OCI-LY7 (cell line): ENCODE results near the gene TBX2. TPM values are rescaled to one million over a fixed set of nuclear protein-coding genes. Genes with fewer than 3 reads are reported as not detected.

Experiments
- BruUV-seq: library from RNA; stranded (reverse); fragments of 400-500 nt; replicated peaks from 2 replicates; lab custom pipeline; 2021; lab: Mats Ljungman, UMichigan
- CTCF ChIA-PET: fragments of 300-600 bp; sonication (Branson Sonifier 250); formaldehyde crosslinking; loops from one replicate; lab custom pipeline; 2022; ENCODE audit warnings: antibody characterized with exemption; ENCODE audit not compliant: unreplicated experiment; lab: Charles Lee
- POLR2A ChIA-PET: fragments of 300-600 bp; sonication (Branson Sonifier 250); formaldehyde crosslinking; loops from one replicate; lab custom pipeline; 2022; ENCODE audit warnings: antibody characterized with exemption; lab: Charles Lee
- DNase-seq: peaks from one replicate; pipeline ENCODE4 v3.0.0-alpha.2; 2015; ENCODE audit warnings: low spot score
- H2AFZ ChIP-seq: fragments of 200-600 bp; sonication (generic), shearing (Covaris generic); 2 replicates; pipeline ENCODE4 v1.6.1; 2014; ENCODE audit warnings: mild to moderate bottlenecking, antibody characterized with exemption, low read length, moderate library complexity
- H3K27ac ChIP-seq: fragments of 200-600 bp; sonication (generic); 2 replicates; pipeline ENCODE4 v1.5.1; 2014; ENCODE audit warnings: mixed run types, low read depth, mild to moderate bottlenecking, moderate library complexity, low read length, inconsistent platforms; ENCODE audit not compliant: poor library complexity, severe bottlenecking
- H3K36me3 ChIP-seq: fragments of 200-600 bp; sonication (generic); 2 replicates; pipeline ENCODE4 v1.6.1; 2014; ENCODE audit warnings: mild to moderate bottlenecking, antibody characterized with exemption, low read length, moderate library complexity, mixed read lengths; ENCODE audit not compliant: insufficient read depth
- H3K4me1 ChIP-seq: fragments of 200-600 bp; sonication (generic); 2 replicates; pipeline ENCODE4 v1.5.1; 2014; ENCODE audit warnings: mild to moderate bottlenecking, low read length; ENCODE audit not compliant: insufficient read depth, poor library complexity, severe bottlenecking
- H3K4me2 ChIP-seq: fragments of 200-600 bp; sonication (generic); 2 replicates; pipeline ENCODE4 v1.6.1; 2014; ENCODE audit warnings: mild to moderate bottlenecking, low read length
- H3K4me3 ChIP-seq: fragments of 200-600 bp; sonication (generic); 2 replicates; pipeline ENCODE4 v1.5.1; 2014; ENCODE audit warnings: mild to moderate bottlenecking, low read depth, low read length; ENCODE audit not compliant: poor library complexity, severe bottlenecking
- H3K79me2 ChIP-seq: fragments of 200-600 bp; sonication (generic); 2 replicates; pipeline ENCODE4 v1.6.1; 2016; ENCODE audit warnings: low read depth, mild to moderate bottlenecking, low read length, moderate library complexity, mixed read lengths; ENCODE audit not compliant: insufficient read depth
- H3K9me2 ChIP-seq: fragments of 200-600 bp; sonication (generic); 2 replicates; pipeline ENCODE4 v1.6.1; 2016; ENCODE audit warnings: mild to moderate bottlenecking, low read length, mixed read lengths; ENCODE audit not compliant: insufficient read depth
- H3K9me3 ChIP-seq: fragments of 200-600 bp; sonication (generic); 2 replicates; pipeline ENCODE4 v1.6.1; 2014; ENCODE audit warnings: mild to moderate bottlenecking, mixed run types, low read length, mixed read lengths
- H4K20me1 ChIP-seq: fragments of 200-600 bp; sonication (generic); 2 replicates; pipeline ENCODE4 v1.6.1; 2014; ENCODE audit warnings: mild to moderate bottlenecking, antibody characterized with exemption, low read length, moderate library complexity, mixed read lengths; ENCODE audit not compliant: insufficient read depth
- EZH2phosphoT487 ChIP-seq: fragments of 200-600 bp; sonication (generic); IDR thresholded peaks from 2 replicates; pipeline ENCODE4 v1.6.1; 2018; ENCODE audit warnings: low read depth, borderline replicate concordance, mild to moderate bottlenecking, mixed run types, antibody characterized with exemption, low read length, moderate library complexity, mixed read lengths
- intact Hi-C: fragments of 100-400 bp; cut with micrococcal nuclease; formaldehyde crosslinking; loops from one replicate; pipeline ENCODE4 v1.10.0; 2022; ENCODE audit not compliant: unreplicated experiment
- total RNA-seq, 2 experiments: library from RNA; depleted of rRNA in 1 of 2; stranded (reverse); fragments of >200 nt in 1 of 2; shearing (Covaris generic) in 1 of 2; gene quantifications; 2 replicates each; pipeline ENCODE4 v1.2.3, GENCODE V29; 2014 to 2022
- TF ChIP-seq, protein P1 (sequence below): fragments of 200-600 bp; sonication (generic); conservative IDR thresholded peaks from 2 replicates; pipeline ENCODE4 v1.5.1; 2014; ENCODE audit warnings: mild to moderate bottlenecking, antibody characterized with exemption, low read length, moderate library complexity, mixed read lengths

The TBX2 gene
- total RNA-seq, 2 experiments from 2014 or later = not detected

- H3K9me3 ChIP-seq = no peaks in the 10 kb centered on the region
- POLR2A ChIA-PET = no interaction called here
These were observed 548 bp downstream of the TBX2 start for GRCh38 chr17:61400066-61400716.

DNA sequence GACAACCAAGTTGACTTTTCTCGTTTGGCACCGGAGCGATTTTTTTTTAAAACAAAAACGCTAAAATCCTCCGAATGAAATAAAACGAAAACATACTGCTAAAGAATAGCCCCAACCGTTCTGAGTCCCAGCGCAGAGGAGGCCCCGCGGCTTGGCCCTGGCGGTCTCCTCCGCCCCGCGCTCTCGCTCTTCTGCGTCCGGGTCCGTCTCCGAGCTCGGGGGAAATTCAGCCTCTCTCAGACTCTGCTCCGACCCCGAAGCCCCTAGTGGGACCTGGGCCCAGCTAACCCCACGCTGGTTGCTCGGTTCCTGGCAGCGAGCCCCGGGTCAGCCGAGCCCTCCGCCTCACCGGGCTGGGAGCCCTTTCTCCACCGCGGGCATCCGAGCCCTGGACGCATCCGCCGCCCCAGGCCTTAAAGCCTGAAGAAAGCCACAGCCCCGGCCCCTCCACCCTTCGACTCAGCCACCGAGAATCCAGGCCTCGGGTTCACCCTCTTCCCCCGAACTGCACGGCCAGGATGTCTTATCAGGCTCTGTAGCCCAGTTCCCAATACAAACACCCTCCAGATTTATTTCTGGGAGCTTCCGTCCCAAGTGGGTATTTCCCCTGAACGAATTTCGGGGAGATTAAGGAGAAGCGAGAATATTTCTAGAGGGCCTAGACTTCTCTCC is 1.2 kb downstream of the TBX2 start:
- no peak for DNase-seq
- Histone ChIP-seq H3K4me3 (no peak overlapping the region), H3K4me1 (no peaks in the 10 kb centered on the region), H3K9me3 (no peaks in the 10 kb centered on the region), H3K27ac (no peak overlapping the region), H3K9me2 (no peaks in the 10 kb centered on the region), H3K4me2 (no peak overlapping the region), H2AFZ (no peak overlapping the region), H3K36me3 (no peaks in the 10 kb centered on the region), H4K20me1 (no peaks in the 10 kb centered on the region), H3K79me2 (no peaks in the 10 kb centered on the region)
- TF ChIP-seq EZH2phosphoT487 = no peak
- TF ChIP-seq, protein P1, sequence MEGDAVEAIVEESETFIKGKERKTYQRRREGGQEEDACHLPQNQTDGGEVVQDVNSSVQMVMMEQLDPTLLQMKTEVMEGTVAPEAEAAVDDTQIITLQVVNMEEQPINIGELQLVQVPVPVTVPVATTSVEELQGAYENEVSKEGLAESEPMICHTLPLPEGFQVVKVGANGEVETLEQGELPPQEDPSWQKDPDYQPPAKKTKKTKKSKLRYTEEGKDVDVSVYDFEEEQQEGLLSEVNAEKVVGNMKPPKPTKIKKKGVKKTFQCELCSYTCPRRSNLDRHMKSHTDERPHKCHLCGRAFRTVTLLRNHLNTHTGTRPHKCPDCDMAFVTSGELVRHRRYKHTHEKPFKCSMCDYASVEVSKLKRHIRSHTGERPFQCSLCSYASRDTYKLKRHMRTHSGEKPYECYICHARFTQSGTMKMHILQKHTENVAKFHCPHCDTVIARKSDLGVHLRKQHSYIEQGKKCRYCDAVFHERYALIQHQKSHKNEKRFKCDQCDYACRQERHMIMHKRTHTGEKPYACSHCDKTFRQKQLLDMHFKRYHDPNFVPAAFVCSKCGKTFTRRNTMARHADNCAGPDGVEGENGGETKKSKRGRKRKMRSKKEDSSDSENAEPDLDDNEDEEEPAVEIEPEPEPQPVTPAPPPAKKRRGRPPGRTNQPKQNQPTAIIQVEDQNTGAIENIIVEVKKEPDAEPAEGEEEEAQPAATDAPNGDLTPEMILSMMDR = no peak
- intact Hi-C loops = no loop called here
- POLR2A ChIA-PET = interaction anchor here (0.6 kb wide), 1 partner anchor 43 kb away, joined by 3 read pairs; no protein-coding TSS in a partner anchor
- no TSS peak for BruUV-seq
- CTCF ChIA-PET = no interaction called here

More at GRCh38 chr17:61400066-61400716, 548 bp downstream of the TBX2 start:
- CTCF ChIA-PET = no interaction called here
- no peak for DNase-seq
- intact Hi-C loops = no loop called here
- Histone ChIP-seq H3K4me3 (no peak overlapping the region), H3K36me3 (no peaks in the 10 kb centered on the region), H3K79me2 (no peaks in the 10 kb centered on the region), H3K4me2 (no peak overlapping the region), H3K4me1 (no peaks in the 10 kb centered on the region), H4K20me1 (no peaks in the 10 kb centered on the region), H3K9me2 (no peaks in the 10 kb centered on the region), H3K27ac (no peak overlapping the region), H2AFZ (no peak overlapping the region)
- TF ChIP-seq EZH2phosphoT487 = no peak
- TF ChIP-seq, protein P1 = no peak
- BruUV-seq = no TSS peak
